ENCODE data around the gene GALNT10. TPM values are rescaled to one million over a fixed set of nuclear protein-coding genes. Genes with fewer than 3 reads are reported as not detected.

The GALNT10 gene
- total RNA-seq, 1 donor from 2014 or later, result 20.6 TPM

DNA sequence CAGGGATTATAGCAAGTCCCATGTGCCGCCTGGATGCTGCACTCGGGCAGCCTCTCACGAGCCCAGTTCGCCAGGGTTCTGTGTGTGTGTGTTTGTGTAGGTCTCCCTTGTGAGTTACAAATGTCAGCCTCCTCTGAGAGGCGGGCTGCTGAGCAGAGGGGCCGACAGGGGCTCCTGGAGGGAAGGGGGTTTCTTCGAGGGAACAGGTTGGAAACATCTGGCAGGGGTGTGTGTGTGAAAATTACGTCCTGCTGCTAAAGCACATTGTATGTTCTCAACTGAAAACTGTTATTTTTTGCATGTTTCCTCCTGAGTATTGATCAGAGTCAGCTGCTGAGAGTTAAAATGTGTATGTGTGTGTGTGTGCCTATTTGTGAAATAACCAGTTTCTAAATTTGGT lies 9.7 kb downstream of the GALNT10 start:
- TF ChIP-seq CTCF (IDR thresholded peaks at IDR 0.05; ENCODE audit: unreplicated experiment), result no peak
- no peak for DNase-seq (ENCODE audit: low spot score, unreplicated experiment)
- H3K36me3 Mint-ChIP-seq (ENCODE audit: insufficient read depth), result no peaks in the 10 kb centered on the region
- H3K27ac Mint-ChIP-seq, result no peak overlapping the region
- peaks cover 21% of the 10 kb centered on the region for H3K4me1 Mint-ChIP-seq (ENCODE audit: low read depth)
- no peaks in the 10 kb centered on the region for H3K9me3 Mint-ChIP-seq (ENCODE audit: low read depth)
- no peak overlapping the region for H3K4me3 Mint-ChIP-seq (ENCODE audit: low read depth)
- H3K27me3 Mint-ChIP-seq, result no peaks in the 10 kb centered on the region

DNA sequence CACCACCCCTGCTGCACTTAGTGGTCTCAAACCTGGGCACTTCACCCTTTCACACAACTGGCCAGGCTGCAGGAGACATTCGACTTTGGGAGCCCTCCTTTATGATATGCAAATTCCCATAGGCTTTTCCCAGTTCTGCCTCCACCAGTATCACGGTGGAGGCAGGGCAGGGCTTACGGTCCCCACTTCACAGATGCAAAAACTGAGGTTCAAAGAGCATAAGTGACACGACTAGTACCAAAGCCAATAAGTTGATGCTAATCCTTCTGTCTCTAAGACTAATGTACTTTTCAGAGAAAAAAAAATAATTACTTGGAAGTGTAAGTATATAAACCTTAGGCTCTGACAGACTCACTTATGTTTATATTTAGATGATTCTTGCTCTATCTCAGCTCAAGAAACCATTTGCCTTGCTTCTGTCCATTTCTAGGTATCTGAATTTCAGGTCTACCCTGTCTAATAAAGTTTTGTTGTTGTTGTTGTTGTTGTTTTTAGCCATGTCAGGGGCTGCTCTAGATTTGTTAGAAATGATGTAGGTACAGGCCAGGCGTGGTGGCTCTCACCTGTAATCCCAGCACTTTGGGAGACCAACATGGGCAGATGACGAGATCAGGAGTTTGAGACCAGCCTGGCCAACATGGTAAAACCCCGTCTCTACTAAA lies 10.7 kb downstream of the GALNT10 start:
- TF ChIP-seq CTCF (IDR thresholded peaks at IDR 0.05; ENCODE audit: unreplicated experiment), result no peak
- Mint-ChIP-seq H3K4me3 (ENCODE audit: low read depth) (no peak overlapping the region), H3K36me3 (ENCODE audit: insufficient read depth) (no peaks in the 10 kb centered on the region), H3K27me3 (no peaks in the 10 kb centered on the region), H3K27ac (no peak overlapping the region), H3K4me1 (ENCODE audit: low read depth) (peaks cover 21% of the 10 kb centered on the region), H3K9me3 (ENCODE audit: low read depth) (no peaks in the 10 kb centered on the region)
- DNase-seq (ENCODE audit: low spot score, unreplicated experiment), result no peak

GRCh38 chr5:154202379-154203260 lies 12.1 kb downstream of the GALNT10 start:
- H3K4me1 Mint-ChIP-seq (ENCODE audit: low read depth), result peaks cover 10% of the 10 kb centered on the region
- H3K27ac Mint-ChIP-seq, result no peak overlapping the region
- no peaks in the 10 kb centered on the region for H3K36me3 Mint-ChIP-seq (ENCODE audit: insufficient read depth)
- H3K4me3 Mint-ChIP-seq (ENCODE audit: low read depth), result no peak overlapping the region
- no peaks in the 10 kb centered on the region for H3K27me3 Mint-ChIP-seq
- DNase-seq (ENCODE audit: low spot score, unreplicated experiment), result no peak
- no peak for TF ChIP-seq CTCF (IDR thresholded peaks at IDR 0.05; ENCODE audit: unreplicated experiment)
- no peaks in the 10 kb centered on the region for H3K9me3 Mint-ChIP-seq (ENCODE audit: low read depth)

DNA sequence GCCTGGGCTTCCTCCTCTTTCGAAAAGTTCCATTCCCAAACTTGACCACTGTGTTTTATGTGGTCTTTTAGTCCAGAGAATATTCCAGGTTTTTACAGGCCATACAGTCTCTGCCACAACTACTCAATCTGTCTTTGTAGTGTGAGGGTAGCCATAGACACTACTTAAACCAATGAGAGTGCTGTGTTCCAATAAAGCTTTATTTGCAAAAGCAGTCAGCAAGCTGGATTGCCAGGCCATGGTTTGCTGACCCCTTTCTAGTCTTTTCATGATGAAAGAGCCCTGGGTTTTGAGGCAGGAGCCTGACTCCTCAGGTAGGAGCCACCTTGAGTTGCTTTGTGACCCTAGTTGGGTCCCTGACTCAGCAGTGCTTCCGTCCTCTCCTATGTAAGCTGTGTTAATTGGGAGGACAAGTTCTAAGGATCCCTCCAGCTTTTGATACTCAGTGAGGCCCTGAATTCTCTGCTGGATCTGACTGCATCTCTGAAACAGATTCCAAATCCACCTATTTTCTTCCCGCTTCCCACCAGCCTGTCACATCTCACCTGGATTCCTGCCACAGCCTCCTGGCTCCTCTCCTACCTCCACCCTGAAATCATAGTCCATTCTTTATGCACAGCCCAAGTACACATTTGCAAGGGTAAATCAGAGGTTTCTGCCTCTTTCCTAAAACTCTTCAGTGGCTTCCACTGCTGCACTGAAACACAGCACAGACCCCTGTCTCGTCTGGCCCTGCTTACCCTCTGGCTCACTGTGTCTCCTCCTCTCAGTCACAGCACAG lies 13.5 kb downstream of the GALNT10 start:
- H3K4me3 Mint-ChIP-seq (ENCODE audit: low read depth), result no peak overlapping the region
- no peaks in the 10 kb centered on the region for H3K9me3 Mint-ChIP-seq (ENCODE audit: low read depth)

More for the DNA sequence above, 13.5 kb downstream of the GALNT10 start:
- no peak for TF ChIP-seq CTCF (IDR thresholded peaks at IDR 0.05; ENCODE audit: unreplicated experiment)
- DNase-seq (ENCODE audit: low spot score, unreplicated experiment), result no peak
- Mint-ChIP-seq H3K4me1 (ENCODE audit: low read depth) (no peaks in the 10 kb centered on the region), H3K27ac (no peak overlapping the region), H3K36me3 (ENCODE audit: insufficient read depth) (no peaks in the 10 kb centered on the region), H3K27me3 (no peaks in the 10 kb centered on the region)

Data from progenitor cell of endocrine pancreas (in vitro differentiated cells).